ENCODE results near the gene NEK9.

DNA sequence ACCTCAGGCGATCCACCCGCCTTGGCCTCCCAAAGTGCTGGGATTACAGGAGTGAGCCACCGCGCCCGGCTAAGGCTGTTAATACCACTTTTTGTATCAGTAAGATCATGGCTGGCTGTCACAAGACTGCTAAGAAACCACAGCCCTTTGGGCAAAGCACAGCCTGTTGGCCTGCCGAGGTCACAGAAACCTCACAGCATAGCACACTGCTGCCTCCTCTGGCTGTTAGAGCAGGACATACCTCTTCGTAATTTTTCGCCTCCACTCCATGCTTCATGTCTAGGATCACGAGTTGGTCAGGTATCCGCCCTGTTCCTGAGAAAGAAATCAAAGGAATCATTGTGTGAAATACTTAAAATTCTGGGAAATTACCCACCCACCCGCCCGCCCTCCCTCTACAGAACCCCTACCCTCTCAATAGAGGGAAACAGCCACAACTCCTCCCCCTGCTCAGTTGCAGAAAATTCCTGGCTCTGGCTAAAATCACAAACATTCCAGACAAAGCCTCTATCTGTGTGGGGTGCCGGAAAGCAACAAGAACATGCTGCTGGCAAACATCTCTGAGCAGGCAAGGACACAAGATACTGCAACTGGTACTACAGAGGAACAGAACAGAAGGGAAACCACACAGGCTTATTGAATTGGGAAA, 20.7 kb upstream of the NEK9 start:
- TF ChIP-seq POLR2A (IDR thresholded peaks at IDR 0.05; ENCODE audit: low read length) (no peak), GATA1 (IDR thresholded peaks at IDR 0.05; ENCODE audit: low read depth, low read length) (no peak)
